HG02938 (cell line): ENCODE measurements around the gene TOGARAM2.

Source experiments
- ATAC-seq: cut with Tn5 transposase; IDR thresholded peaks from one replicate; pipeline ENCODE4 v1.9.1; 2021; ENCODE audit warnings: mild to moderate bottlenecking, moderate library complexity; ENCODE audit not compliant: unreplicated experiment

Gene TOGARAM2

DNA sequence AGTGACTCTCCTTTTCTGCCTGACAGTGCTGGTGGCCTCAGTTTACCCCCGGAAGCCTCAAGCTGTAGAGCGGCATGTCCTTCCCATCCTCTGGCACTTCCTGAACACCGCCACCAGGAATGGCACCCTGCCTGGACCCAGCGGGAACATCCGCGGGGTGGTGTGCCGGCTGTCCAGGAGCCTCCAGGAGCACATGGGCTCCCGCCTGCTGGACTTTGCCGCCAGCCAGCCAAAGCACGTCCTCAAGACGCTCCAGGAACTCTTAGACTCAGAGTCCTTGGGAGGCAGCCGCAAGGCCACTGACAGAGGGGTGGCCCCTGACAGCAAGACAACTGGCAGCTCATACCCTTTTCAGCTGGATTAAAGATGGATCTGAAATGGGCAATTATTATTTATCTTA, 70.6 kb downstream of the TOGARAM2 start:
- no peak for ATAC-seq

DNA sequence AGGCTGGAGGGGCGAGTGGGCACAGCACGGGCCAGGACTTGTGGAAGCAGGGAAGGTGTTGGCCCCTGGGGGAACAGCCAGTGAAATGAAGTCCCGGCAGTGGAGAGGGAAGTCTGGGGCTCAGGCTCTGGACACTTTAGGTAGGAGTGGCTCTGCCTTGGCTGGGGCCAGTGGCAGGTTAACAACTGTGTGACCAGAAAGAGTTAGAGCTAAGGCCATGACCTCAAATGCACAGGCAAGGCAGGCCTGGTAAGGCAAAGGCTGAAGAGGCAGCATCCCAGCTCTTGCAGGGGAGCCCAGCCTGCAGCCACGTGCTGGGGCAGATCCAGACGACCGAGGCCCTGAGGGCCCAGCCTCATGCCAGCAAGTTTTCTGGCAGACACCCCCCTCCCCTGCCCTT, 71.7 kb downstream of the TOGARAM2 start:
- no peak for ATAC-seq

DNA sequence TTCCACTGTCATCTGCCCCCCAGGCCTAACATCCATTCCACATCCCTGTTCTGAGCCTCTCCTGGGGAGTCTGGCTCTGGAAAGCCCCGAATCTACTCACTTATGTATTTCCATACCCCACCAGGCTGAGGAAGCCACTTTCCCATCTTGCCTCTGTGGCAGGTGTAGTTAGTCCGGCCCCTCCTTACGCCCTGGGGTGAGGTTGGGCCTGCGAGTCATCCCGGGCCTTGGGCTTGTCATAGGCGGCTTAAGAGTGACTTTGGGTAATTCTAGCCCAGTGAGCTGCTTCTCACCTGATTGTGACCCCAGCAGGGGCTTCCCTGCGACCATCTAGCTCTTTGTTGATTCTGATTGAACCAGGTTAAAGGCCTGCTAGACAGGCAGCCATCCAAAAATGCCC, 72.1 kb downstream of the TOGARAM2 start:
- no peak for ATAC-seq

DNA sequence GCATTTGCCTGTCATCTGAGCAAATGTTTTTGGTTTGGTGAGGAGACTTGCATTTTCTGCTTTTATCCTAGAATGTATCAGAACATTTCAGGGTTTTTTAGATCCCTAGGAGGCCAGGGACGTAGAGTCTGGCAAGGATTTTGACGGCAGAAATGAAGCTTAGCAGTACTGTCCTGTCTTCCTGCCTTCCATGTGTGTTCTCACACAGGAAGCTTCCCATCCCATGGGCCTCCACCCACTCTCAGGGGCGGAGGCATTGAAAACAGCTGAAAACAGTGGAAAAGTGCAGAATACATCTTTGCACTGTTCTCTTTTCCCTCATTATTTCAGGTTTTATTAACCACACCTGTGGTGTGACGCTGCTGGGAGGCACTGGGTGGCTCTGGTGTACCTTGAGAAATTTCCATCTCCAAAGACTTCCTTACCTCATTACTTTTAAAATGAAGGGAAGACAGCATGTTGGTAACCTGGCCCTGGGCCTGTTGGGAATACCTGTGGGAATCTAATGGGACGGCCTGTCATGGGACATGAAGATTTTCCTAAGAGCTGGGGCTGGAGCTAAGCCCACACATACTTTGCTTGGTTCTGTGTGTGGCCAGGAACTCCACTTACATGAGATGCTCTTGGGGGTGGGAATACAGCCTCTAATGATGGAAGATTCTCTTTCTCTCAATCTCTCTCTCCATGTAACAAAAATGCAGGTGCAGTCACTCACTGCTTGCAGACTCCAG, 72.7 kb downstream of the TOGARAM2 start:
- no peak for ATAC-seq

DNA sequence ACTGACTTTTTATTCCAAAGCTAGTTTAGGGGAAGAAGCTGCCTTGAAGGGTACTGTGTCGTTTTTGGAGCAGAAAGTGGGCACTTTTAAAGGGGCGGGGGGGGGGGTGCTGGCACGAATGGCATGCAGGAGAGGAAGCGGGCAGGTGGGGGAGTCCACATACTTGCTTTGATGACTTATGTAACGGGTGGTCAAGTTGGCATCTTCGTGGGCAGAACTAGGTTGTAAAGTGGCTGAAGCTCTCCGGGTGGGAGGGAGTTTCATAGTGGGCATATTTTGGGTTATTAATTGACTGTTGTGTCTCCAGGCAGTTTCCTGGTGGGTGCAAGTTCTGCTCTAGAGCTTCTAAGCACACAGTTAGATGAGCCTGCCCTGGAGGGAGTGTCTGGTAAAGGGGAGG, 73.3 kb downstream of the TOGARAM2 start:
- no peak for ATAC-seq

DNA sequence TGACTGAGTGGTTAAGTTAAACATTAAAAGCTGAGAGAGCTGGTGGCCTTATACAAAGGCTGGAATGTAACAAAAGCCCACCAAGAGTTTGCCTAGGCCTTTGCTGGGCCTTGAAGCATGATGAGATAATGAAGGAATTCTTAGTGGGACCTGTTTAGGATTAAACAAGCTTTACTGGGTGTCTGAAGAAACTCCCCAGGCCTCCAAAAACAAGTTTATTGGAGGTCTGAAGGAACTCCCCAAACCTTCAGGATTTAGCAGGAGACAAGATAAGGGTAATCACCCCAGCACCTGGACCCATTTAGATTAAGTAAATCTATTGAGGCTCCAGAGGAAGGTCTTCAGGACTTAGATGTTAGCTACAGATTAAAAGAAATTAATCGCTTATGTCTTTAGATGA, 74.5 kb downstream of the TOGARAM2 start:
- no peak for ATAC-seq

DNA sequence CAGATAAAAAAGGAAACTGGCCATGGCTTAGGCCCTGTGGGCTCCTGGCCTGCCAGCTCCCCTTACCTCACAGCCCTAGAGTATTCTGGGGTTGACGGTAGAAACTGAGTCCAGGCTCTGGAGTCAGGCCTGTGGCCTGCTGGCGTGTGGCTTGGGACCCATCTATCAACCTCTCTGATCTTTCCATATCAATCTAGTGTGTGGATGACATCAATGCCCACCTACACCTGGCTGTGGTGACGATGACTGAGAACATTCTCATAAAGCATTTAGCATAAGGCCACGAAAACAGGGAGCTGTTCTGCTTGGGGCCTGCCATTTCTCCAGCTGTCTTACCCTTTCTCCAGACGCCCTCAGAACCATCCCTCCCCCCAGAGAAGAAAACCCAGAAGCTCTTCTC, 75.4 kb downstream of the TOGARAM2 start:
- no peak for ATAC-seq

DNA sequence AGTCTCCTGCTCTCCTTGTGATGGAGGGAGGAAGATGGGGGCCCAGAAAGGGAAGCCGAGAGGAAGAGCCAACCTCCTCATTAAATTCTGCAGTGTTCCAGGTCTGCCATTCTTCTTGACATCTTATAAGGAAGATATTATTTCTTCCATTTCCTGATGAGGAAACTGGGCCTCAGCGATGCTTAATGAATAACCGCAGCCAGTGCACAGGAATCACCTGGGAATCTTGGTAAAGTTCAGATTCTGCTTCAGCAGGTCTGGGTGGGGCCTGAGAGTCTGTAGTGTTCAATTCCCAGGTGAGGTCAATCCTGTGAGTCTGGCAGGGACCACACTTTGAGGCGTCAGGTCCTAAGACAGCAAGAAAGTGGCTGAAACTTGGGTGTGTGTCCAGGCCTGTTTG, 75.9 kb downstream of the TOGARAM2 start:
- ATAC-seq, result no peak

DNA sequence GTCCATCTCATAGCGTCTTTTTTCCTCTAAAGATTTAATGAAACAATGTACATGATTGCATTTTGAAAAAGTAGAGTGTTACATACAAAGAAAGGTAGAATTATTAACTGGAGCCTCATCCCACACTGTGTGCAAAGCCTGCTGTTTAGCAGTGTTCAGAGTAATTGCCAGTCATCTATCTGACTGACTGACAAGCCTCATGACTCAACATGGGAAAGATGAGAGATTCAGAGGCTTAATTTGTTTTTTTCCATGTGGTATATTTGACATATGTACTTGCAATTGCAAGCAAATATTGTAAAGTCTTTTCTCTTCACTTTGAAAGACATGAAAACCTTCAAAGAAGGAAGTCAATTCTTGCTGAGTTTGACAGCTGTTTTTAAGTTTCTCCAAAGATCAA, 78.5 kb downstream of the TOGARAM2 start:
- ATAC-seq, result no peak

DNA sequence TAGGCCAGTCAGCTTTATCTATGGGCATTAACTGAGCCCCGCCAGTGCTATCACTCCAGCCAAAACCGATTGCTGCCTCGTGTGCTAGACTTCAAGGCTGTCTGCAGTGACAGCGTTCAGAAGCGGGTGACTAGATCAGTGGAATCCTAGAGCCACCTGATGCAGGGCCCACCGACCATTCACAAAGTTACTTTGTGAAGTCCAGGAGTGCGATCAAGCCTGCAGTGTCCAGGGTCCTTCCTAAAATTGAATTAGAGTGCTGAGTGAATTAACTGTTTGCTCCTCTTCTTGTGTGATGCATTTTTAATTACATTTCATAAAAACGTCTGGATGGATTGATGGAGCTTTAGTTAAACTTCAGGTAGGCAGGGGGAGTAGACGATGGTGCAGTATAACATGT, 79.3 kb downstream of the TOGARAM2 start:
- ATAC-seq, result no peak

DNA sequence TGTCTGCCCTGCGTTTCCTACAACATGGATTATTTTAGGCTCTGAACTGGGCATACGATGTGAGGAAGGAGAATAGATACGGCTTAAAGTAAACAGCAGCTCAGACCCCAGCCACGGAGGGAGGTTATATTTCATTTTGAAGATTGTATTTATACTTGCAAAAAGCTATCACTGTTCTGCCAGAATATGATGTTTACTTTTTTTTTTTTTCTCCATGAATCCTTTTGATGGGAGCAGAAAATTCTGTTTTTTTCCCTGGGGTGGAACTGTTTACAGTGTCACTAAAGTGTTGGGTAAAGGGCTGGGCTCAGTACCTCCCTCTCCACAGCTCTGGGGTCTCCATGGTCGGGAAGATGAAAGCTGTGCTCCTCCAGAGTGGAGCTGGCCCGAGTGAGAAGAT, 80.1 kb downstream of the TOGARAM2 start:
- no peak for ATAC-seq

DNA sequence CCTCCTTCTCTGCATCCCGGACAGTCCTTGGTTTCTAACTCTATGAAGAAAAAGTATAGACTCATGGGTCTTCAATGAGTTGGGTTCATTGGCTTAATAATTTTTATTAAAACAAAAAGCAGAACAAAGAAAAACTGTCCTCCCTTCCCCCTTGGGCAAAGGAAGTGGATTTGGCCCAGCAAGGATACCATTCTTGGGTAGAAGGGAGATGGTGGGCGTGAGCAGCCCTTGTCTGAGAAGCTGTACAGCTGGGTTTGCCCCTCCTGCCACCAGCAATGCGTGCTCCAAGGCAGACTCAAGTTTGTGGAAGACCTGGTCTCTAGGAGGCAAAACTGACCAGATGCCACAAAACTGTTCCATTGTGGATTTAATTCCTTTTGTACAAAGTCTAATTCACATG, 80.5 kb downstream of the TOGARAM2 start:
- no peak for ATAC-seq

DNA sequence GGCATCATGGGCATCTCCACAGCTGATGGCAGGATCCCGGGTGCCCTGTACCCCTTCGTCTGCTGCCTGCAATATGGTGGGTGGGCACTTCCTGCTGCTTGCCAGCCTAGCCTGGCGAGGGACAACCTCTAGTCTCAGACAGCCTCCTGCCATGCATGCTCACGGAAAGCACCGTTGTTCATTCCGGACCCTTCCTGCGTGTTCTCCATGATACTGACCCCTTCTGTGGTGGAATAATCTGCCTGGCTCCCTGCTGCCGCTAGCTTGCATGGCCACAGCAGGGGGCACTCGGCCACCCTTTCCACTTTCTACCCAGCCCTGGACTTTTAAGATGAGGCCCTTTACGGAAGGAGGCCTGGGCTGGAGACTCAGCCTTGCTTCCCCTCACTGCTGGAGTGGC, 81.3 kb downstream of the TOGARAM2 start:
- ATAC-seq, result no peak

DNA sequence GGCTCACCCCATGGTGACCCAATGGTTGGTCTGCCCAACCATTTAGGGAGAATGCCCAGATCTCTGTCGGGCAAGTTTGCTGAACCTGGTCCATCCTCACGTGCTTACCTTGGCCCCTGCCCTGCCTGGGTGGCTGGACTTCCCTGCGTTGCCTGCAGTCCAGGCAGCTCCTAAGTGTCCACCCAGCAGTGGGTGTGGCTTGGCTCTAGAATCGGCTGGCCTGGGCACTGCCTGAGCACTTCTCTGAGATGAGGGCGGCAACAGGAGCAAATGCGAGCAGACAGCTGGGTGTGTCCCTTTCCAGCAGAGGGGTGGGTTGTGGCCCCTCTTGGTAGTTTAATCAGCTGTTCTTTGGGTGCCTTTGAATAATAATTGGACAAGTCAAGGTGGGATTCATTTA, 82.0 kb downstream of the TOGARAM2 start:
- ATAC-seq, result no peak

DNA sequence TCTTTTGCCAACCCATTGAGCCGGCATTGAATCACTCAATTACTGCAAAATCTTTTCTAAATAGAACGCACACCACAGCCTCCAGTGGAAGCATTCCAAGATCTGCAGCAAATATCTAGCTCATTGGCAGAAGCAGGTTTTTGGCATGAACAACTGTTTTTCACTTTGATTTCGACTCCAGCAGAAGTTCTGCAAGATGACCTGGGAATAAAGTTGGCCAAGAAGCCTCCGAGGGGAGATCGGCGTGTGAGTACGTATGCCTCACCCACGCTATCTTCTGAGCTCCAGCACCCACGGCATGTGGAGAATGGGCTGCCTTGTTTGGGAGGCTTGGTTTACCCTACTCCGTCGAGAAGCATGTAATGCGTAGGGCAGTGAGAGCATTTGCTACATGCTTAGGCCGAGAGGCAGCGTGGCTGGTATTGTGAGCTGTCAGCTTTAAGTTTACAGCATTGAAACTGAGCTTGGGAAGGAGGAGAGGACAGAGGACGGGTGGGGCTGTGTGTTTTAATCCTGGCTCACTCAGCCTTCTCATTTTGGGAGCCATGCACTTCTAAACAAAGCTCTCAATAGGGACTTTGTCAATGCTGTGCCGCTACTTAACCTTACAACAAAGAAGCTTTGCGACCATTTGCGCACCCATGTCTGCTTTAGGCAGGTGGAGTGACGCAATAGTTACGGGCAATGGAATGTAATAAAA, 82.7 kb downstream of the TOGARAM2 start:
- no peak for ATAC-seq

DNA sequence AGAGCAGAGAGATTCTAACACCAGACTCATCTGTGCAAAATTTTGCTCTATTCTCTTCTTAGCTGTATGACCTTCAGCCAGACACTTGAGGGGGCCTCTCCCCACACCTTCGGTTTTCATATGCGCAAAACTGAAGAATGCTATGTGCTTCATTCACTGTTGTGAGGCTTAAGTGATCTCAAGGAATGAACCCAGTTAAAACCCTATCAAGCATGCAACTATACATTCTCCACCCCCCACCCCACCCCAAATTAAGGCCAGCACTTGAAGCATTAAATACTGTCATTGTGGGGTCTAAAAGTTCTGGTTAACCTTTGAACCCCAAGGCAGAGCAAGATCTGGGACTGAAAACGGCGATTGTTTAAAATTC, 83.2 kb downstream of the TOGARAM2 start:
- no peak for ATAC-seq

DNA sequence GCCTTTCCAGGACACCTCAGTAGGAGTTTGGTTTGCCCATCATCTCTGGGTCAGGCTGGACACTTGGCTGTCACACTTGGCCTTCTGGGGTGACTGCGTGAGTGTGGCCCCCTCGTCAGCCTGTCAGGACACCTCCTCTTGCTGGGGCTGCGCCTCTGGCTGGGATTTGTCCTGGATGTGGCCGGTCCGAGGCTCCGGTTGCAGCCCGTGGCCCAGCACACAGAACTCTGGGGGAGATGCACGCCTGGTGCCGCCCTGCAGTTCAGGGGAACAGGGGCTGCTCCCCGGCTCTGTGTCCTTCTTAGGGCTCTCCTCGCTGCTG, 83.6 kb downstream of the TOGARAM2 start:
- no peak for ATAC-seq

DNA sequence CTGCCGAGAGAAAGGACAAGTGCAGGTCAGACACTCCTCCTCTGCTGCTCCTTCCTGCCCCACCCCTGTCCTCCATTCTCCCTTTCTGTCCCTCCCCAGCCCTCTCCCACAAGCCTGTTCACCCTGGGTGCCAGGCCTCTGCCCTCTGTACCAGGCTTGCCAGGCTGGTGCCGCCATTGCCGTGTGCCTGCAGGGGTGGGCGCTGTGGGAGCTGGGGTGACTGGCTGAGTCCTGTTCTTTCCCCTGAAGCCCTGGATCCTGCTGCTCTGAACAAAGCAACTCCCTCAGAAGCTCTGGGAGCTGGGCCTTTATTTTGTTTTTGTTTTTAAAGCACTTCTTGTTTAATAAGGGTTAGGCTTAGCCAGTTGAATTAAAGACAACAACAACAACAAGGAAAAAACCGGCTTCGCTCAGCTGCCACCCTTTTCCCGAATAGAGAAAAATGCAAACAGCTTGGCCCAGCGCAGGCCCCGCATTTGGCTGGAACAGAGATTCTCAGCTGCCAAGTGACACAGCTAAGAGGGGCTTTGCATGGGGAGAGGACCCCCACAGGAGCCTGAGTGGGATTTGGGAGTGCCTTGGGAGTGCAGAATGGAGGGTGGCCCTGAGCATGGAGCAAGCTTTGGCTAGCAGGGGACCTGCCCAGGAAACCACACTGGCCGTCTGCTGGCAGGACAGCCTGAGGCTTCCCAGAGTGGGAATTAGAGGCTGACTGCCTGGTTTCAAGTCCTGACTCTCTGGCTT, 84.1 kb downstream of the TOGARAM2 start:
- no peak for ATAC-seq

DNA sequence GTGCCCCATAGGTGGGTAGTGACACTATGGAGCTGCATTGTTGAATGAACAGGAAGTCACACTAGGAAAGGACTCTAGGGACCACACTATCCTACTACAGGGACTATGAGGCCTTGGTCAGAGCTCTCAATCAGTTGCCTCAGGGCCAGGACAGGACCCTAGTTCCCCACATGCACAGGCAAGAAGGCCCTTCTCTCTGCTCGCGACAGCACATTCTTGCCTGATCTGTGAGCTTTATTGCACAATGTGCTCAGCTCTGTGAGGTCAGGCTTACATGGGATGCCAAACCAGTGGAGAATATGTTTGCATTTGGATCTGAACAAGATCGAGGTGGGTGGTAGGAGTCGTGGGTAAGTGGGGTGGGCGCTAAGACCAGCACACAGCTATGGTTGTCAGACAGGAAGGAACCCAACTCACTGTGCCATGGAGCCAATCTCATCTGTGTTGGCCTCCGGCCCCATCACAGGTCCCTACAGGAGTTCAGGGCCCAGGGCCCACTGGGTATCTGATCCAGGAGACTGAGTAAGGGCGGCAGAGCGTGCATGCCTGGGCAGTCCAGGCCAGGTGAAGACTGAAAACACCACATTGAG, 85.3 kb downstream of the TOGARAM2 start:
- no peak for ATAC-seq

DNA sequence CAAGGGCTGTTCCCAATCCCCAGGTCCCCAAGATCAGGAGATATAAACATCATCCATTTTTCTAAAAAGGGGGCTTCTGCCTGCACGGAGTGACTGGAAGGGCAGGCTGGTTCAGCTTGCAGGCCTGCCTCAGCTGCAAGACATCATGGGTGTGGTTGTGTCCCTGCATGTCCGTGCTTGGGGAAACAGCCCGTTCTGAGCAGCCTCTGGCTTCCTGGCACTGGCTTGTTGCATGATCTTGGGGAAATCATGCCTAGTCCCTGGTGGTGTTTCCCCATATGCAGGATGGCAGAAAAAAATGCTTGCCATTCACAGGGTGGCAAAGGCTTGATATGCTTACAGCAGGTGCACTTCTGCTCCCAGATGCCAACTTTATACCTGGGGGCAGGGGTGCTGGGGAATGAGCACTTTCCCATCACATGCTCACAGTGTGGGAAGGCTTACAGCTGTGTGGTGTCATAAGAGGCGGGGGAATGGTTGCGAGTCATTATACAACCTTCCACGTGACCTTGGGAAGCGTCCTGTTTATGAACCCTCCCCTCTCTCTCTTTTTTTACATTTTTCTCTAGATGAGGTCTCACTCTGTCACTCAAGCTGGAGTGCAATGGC, 86.0 kb downstream of the TOGARAM2 start:
- no peak for ATAC-seq

DNA sequence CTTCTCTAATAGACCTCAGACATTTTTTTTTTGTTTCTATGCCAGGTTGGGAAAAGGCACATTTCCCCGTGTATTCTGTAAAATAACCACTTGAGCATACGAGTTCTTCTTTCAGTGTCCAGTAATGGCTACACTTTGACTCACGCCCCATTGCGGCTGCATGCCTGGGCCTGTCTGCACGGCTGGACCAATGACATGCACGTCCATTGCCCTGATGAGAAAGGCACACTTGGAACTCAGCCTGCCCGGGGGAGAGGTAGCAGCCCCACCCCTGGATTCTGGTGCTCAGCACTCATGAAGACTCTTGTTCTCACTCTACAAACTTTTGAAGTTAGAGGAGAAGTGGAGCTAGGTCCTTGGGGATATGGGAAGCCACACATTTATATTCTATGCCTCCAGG, 87.4 kb downstream of the TOGARAM2 start:
- no peak for ATAC-seq

DNA sequence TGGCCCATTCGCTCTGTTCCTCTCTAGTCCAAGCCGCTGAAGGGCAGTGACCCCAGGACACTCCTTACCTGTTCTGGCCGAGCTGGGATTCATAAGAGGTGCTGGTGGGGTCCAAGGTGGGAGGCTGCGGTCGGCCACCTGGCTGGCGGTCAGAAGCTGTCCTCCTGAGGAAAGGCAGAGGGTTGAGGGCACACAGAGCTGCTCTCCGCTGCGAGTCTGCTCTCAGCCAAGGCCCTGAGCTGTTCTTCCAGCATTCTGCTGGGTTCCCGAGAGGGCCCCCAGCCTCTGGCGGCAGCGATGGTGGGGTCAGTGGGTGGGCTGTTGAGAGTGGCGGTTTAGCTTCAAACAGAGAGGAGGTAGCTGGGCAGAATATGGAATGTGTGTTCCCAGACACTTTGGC, 89.4 kb downstream of the TOGARAM2 start:
- ATAC-seq, result no peak
